HG02943 (cell line): ENCODE data around the gene COL17A1.

Source experiments
- ATAC-seq: cut with Tn5 transposase; IDR thresholded peaks from one replicate; pipeline ENCODE4 v1.9.1; 2021; ENCODE audit warnings: mild to moderate bottlenecking, low read depth, moderate library complexity; ENCODE audit not compliant: unreplicated experiment

Gene COL17A1

GRCh38 chr10:104034401-104035193, 51.1 kb downstream of the COL17A1 start:
- no peak for ATAC-seq

GRCh38 chr10:104033966-104034365, 51.7 kb downstream of the COL17A1 start:
- no peak for ATAC-seq

- ATAC-seq, result no peak
These were observed 52.2 kb downstream of the COL17A1 start for GRCh38 chr10:104033401-104033930.

DNA sequence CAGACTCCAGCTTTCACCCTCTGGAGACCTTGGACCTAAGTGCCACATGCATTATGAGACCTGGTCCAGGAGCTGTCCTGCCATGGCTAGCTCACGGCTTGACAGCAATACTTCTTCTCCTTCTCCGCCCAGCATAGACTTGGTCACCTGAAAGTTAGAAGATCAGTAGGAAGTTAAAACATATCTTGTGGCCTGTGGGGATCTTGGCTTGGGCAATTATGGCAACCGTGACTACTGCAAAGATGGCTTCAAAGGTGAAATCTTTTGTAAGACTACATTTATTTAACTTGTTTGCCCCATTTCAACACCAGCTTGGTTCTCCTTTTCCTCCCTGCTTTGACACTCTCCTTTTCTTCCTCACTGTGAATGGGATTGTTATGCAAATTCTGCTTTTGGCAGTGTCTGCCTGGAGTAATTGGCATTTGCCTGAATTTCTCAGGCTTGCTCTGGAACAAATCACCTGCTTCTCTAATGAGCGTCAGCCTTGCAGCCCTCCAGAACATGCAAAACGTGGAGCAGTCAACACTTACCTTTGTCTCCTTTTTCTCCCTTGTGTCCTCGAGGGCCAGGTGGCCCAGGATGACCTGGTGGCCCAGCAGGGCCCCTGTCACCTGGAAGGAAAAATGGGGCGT, 53.4 kb downstream of the COL17A1 start:
- no peak for ATAC-seq

DNA sequence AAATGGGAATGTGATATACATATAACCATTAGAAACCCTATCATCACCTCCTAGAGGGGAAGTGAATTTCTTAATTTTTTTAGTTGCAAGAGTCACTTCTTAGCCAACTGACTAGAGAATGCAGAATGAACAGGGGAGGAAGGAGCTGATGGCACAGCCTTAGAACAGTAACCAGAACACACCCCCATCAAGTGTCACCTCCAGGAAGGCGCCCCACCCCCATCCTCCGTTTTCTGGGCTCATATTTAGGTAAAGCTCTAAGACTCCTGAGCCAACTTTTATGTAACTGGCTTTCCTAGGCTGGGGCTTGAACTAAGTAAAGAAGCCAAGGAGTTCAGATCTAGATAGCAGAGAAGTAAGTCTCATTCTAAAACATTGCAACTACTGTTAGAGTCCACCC, 54.0 kb downstream of the COL17A1 start:
- ATAC-seq, result no peak

DNA sequence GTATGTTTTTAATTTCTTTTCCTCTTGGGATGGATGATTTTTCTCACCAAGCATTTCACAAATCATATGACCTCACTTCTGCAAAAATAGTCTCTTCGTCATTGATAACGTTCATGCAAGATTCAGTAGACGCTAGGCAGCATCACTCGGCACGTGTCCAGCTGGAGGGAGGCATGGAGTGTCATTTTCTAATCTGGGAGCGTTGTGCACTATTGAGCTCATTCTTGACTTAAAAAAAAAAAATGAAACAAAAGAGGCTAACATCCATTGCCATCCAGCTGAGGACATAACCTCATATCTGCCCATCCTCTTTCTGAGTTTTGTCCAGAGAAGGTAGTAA, 56.2 kb downstream of the COL17A1 start:
- ATAC-seq, result no peak

GRCh38 chr10:104028823-104029520, 56.7 kb downstream of the COL17A1 start:
- no peak for ATAC-seq

- no peak for ATAC-seq
These were observed 57.5 kb downstream of the COL17A1 start for GRCh38 chr10:104028146-104028545.

DNA sequence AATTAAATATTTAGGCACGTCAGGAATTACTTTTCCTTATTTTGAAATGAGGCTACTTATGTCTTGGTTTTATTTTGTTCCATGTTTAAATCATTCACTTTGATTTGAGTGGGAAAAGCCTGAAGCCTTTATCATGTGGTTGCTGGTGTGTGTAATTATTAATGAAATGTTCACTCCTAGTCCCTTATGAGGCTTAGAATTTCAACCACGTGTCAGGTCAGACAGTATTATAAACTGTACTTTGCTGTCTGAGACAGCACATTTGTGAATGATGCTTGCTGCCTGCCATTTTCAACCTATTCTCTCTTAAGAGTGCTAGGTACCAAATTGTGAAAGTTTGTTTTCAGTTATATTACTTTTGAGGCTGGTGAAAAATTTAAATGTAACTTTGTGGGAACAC, 58.9 kb downstream of the COL17A1 start:
- ATAC-seq, result no peak

- no peak for ATAC-seq
These were observed 60.2 kb downstream of the COL17A1 start for GRCh38 chr10:104025524-104025923.

- ATAC-seq, result no peak
These were observed 63.7 kb downstream of the COL17A1 start for GRCh38 chr10:104022026-104022425.

DNA sequence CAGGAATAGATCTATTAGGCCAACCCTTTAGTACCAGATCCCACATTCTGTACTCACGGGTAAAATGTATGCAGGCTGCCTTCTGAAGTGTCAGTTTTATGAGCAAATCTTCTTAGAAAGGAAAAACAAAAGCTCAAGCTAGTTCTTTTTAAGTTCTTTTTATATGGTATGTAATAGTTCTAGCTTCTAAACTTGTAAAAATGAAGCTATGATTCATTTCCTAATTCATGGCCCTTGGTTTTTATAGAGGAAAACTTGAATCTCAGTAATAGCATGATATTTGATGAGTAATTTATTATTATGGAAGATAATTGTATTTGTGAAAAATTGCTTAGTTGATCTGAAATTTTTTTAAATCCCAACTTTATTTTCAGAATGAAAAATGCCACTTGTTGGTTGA, 64.4 kb downstream of the COL17A1 start:
- no peak for ATAC-seq

DNA sequence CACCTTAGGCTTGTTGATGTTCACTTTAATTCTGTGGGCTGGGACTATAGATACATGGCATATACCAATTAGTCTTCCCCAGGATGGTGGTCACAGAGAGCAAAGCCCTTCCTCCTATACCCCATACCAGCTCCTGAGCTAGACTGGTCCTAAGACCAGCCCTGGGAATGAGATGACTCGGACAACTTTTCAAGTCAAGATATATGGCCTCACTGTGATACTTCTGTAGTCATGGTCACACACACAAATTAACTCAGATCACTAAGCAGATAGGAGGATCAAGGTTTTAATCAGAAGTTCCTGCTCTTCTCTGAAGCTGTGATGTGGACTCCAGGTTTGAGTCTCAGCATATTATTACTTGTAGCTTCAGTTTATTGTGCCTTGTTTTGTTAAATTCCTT, 65.7 kb downstream of the COL17A1 start:
- no peak for ATAC-seq

- no peak for ATAC-seq
These were observed 67.2 kb downstream of the COL17A1 start for GRCh38 chr10:104018471-104018870.

DNA sequence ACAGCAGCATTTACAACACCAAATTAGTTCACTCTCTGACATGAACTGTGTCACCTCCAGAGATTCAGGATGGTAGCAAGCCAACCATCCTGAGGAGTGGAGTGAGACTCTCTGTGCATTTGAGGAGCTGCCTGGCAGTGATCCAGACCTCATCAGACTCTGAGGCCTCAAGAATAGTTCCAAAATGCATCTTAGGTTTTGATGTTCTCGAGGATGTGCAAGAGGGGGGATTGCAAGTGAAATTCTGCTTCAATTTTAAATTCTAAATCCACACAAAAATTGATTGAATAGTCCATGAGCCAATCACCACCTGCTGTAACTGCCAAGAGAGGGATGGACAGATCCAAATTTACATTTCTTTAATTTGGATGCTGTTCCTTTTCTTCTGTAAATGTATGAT, 69.0 kb downstream of the COL17A1 start:
- ATAC-seq, result no peak

GRCh38 chr10:104014176-104014575, 71.5 kb downstream of the COL17A1 start:
- ATAC-seq, result no peak

GRCh38 chr10:104013489-104013888, 72.2 kb downstream of the COL17A1 start:
- no peak for ATAC-seq

DNA sequence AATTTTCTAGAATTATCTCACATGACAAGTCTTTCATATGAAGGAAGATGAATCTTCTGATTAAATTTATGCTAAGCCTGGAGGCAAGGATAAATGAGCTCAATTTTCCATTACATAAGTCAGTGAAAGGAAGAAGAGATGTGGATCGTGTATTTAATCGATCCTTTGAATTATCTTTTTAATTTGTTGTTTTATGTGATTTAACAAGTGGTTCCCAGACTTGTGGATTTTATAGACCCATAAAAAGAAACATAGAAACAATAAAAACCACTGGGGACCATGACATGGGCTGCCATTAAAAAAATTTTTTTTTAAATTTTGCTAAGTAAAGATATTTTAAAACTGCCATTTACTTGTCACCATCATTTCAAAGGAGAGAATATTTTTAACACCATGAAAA, 73.8 kb downstream of the COL17A1 start:
- ATAC-seq, result no peak

GRCh38 chr10:104005172-104005863, 80.4 kb downstream of the COL17A1 start:
- no peak for ATAC-seq

GRCh38 chr10:104002911-104003310, 82.8 kb downstream of the COL17A1 start:
- no peak for ATAC-seq

DNA sequence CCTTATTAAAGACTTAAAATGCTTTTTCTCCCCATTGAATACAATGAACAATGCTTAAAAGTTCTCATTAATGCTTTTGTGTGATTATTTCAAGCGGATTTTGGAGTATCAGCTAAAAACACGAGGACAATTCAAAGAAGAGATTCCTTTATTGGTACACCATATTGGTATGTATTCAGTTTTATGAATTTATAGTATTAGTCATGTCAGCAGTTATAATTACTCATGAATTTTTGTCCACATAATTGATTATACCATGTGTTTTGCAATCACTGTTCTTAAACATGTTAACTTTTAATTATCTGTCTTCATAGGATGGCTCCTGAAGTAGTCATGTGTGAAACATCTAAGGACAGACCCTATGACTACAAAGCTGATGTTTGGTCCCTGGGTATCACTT, 86.9 kb downstream of the COL17A1 start:
- ATAC-seq, result no peak
